Trophoblast cell (in vitro differentiated cells and primary cell): ENCODE results near the gene LAMC2.
A peak's percentile ranks its signal among the peaks of the same experiment; 100 is the strongest.
"Not testable (repeated sequence)": the region's sequence is repeated elsewhere in the genome, so short reads cannot be mapped to it uniquely, and the experiment has no call there.

Experiments used
- DNase-seq, 2 donors: peaks; one replicate each; pipeline ENCODE4 v3.0.0-alpha.2; 2016
- H2AFZ ChIP-seq: 2 replicates; pipeline ENCODE4 v1.6.1; 2013; ENCODE audit warnings: low read length, moderate library complexity, mild to moderate bottlenecking; ENCODE audit not compliant: insufficient read depth, poor library complexity
- H2AK5ac ChIP-seq: 2 replicates; pipeline ENCODE4 v1.6.1; 2013; ENCODE audit warnings: mild to moderate bottlenecking, low read length
- H2BK120ac ChIP-seq: 2 replicates; pipeline ENCODE4 v1.6.1; 2013; ENCODE audit warnings: low read length, mild to moderate bottlenecking, moderate library complexity; ENCODE audit not compliant: insufficient read depth, poor library complexity
- H2BK12ac ChIP-seq: 2 replicates; pipeline ENCODE4 v1.6.1; 2013; ENCODE audit warnings: mild to moderate bottlenecking, low read length, moderate library complexity
- H2BK5ac ChIP-seq: 2 replicates; pipeline ENCODE4 v1.6.1; 2013; ENCODE audit warnings: low read length, low read depth, moderate library complexity, mild to moderate bottlenecking; ENCODE audit not compliant: poor library complexity
- H3K14ac ChIP-seq: 2 replicates; pipeline ENCODE4 v1.6.1; 2013; ENCODE audit warnings: mild to moderate bottlenecking, low read length
- H3K18ac ChIP-seq: 2 replicates; pipeline ENCODE4 v1.6.1; 2013; ENCODE audit warnings: mild to moderate bottlenecking, low read length
- H3K23ac ChIP-seq: 2 replicates; pipeline ENCODE4 v1.6.1; 2013; ENCODE audit warnings: low read length
- H3K27ac ChIP-seq: 2 replicates; pipeline ENCODE4 v1.5.1; 2013; ENCODE audit warnings: low read depth, mild to moderate bottlenecking, inconsistent platforms, low read length, moderate library complexity
- H3K27me3 ChIP-seq: 2 replicates; pipeline ENCODE4 v1.6.1; 2013; ENCODE audit warnings: inconsistent platforms, mild to moderate bottlenecking, low read length, moderate library complexity; ENCODE audit not compliant: insufficient read depth
- H3K36me3 ChIP-seq, 2 experiments: 1 replicate in 1 of 2; 2 replicates in 1 of 2; pipeline ENCODE4 v1.6.1; 2013; ENCODE audit warnings: low read length in 2 of 2, mild to moderate bottlenecking in 2 of 2, moderate library complexity in 1 of 2; ENCODE audit not compliant: insufficient read depth in 2 of 2, control insufficient read depth in 1 of 2
- H3K4ac ChIP-seq: 2 replicates; pipeline ENCODE4 v1.6.1; 2013; ENCODE audit warnings: low read depth, mild to moderate bottlenecking, low read length, moderate library complexity
- H3K4me1 ChIP-seq, 2 experiments: 1 replicate in 1 of 2; 2 replicates in 1 of 2; pipeline ENCODE4 v1.6.1; 2013; ENCODE audit warnings: low read length in 2 of 2, mild to moderate bottlenecking in 2 of 2, moderate library complexity in 1 of 2; ENCODE audit not compliant: insufficient read depth in 2 of 2, control insufficient read depth in 1 of 2
- H3K4me2 ChIP-seq: 2 replicates; pipeline ENCODE4 v1.6.1; 2013; ENCODE audit warnings: inconsistent platforms, mild to moderate bottlenecking, low read length, moderate library complexity
- H3K4me3 ChIP-seq: 2 replicates; pipeline ENCODE4 v1.5.1; 2013; ENCODE audit warnings: mild to moderate bottlenecking, low read depth, low read length, inconsistent platforms
- H3K79me1 ChIP-seq: one replicate; pipeline ENCODE4 v1.6.1; 2013; ENCODE audit warnings: low read length
- H3K79me2 ChIP-seq: 2 replicates; pipeline ENCODE4 v1.6.1; 2013; ENCODE audit warnings: low read length, mild to moderate bottlenecking; ENCODE audit not compliant: control insufficient read depth, insufficient read depth, poor library complexity
- H3K9ac ChIP-seq: 2 replicates; pipeline ENCODE4 v1.6.1; 2013; ENCODE audit warnings: mild to moderate bottlenecking, low read length
- H3K9me3 ChIP-seq: 2 replicates; pipeline ENCODE4 v1.6.1; 2013; ENCODE audit warnings: low read depth, mild to moderate bottlenecking, control low read depth, inconsistent platforms, low read length; ENCODE audit not compliant: insufficient read depth
- H4K12ac ChIP-seq: 2 replicates; pipeline ENCODE4 v1.6.1; 2013; ENCODE audit warnings: low read depth, mild to moderate bottlenecking, low read length, moderate library complexity
- H4K8ac ChIP-seq: 2 replicates; pipeline ENCODE4 v1.6.1; 2013; ENCODE audit warnings: low read depth, mild to moderate bottlenecking, low read length, moderate library complexity
- H4K91ac ChIP-seq: one replicate; pipeline ENCODE4 v1.6.1; 2013; ENCODE audit warnings: low read depth, mild to moderate bottlenecking, low read length, moderate library complexity
- WGBS: extraction: QIAGEN DNeasy Blood & Tissue Kit; methylation state at CpG from one replicate; pipeline ENCODE4 v1.1.7; 2013; ENCODE audit warnings: missing lambda C conversion rate; ENCODE audit not compliant: insufficient read length, insufficient coverage; ENCODE audit errors: extremely low coverage; 5-methylcytosine and 5-hydroxymethylcytosine counted together

The LAMC2 gene

DNA sequence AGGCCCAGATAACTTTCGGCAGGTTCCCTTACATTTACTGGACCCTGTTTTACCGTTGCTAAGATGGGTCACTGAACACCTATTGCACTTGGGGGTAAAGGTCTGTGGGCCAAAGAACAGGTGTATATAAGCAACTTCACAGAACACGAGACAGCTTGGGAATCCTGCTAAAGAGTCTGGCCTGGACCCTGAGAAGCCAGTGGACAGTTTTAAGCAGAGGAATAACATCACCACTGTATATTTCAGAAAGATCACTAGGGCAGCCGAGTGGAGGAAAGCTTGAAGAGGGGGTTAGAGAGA lies 54.4 kb downstream of the LAMC2 start:
- Histone ChIP-seq H2AFZ (no peak overlapping the region), H2BK5ac (no peak overlapping the region), H3K18ac (no peak overlapping the region), H2BK12ac (no peak overlapping the region), H3K4me1 (peaks cover 2 to 14% of the 10 kb centered on the region in 2 experiments), H4K8ac (no peak overlapping the region), H3K23ac (no peak overlapping the region), H3K9ac (no peak overlapping the region), H3K79me2 (peaks cover 1% of the 10 kb centered on the region), H3K4me2 (no peak overlapping the region), H3K4me3 (no peak overlapping the region), H4K12ac (no peak overlapping the region), H3K4ac (no peak overlapping the region), H4K91ac (no peak overlapping the region), H3K27me3 (no peaks in the 10 kb centered on the region), H3K36me3 (peaks cover 2 to 7% of the 10 kb centered on the region in 2 experiments), H3K79me1 (peaks cover 9% of the 10 kb centered on the region), H3K27ac (no peak overlapping the region), H3K14ac (no peak overlapping the region), H3K9me3 (peaks cover 1% of the 10 kb centered on the region), H2BK120ac (no peak overlapping the region), H2AK5ac (no peak overlapping the region)
- WGBS, result no CpG with 5 or more reads among the region's 4 CpGs
- no peak for DNase-seq

DNA sequence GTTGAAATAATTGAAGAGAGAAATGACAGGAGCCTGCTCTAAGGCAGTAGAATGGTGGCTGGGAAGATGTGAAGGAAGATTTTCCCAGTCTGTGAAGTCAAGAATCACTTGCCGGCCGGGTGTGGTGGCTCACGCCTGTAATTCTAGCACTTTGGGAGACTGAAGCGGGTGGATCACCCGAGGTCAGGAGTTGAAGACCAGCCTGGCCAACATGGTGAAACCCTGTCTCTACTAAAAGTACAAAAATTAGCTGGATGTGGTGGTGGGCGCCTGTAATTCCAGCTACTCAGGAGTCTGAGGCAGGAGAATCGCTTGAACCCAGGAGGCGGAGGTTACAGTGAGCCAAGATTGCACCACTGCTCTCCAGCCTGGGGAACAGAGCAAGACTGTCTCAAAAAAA lies 54.8 kb downstream of the LAMC2 start:
- H3K9ac ChIP-seq, H3K79me1 ChIP-seq, H2AK5ac ChIP-seq, H3K9me3 ChIP-seq, H2BK5ac ChIP-seq, H2BK120ac ChIP-seq, H3K4me3 ChIP-seq, H2BK12ac ChIP-seq, H3K23ac ChIP-seq, H4K8ac ChIP-seq, H3K18ac ChIP-seq, H3K4me2 ChIP-seq, H3K36me3 ChIP-seq, H4K91ac ChIP-seq, H3K4ac ChIP-seq, DNase-seq, H4K12ac ChIP-seq, H3K79me2 ChIP-seq, H3K27ac ChIP-seq, H3K27me3 ChIP-seq, H2AFZ ChIP-seq, H3K14ac ChIP-seq: not testable (repeated sequence)
- no CpG with 5 or more reads among the region's 8 CpGs for WGBS
- H3K4me1 ChIP-seq, result peaks cover 0 to 12% of the 10 kb centered on the region in 2 experiments

DNA sequence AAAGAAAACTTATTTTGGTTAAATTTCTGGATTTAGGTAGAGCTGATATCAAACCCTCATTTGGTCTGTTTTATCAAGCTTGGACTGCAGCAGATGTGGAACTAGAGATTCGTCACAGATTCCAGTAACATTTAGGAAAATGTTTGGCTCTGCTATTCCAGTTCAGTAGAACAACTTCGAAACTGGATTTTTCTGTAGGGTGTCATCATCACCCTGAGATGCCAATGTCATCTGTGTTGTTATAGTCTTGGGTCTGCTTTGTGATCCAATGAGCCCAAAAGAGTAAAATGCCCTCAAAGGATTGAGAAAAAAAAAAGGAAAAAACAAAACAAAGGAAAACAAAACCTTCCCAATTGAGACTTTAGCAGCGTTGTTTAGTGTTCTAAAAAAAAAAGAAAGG lies 55.4 kb downstream of the LAMC2 start:
- H4K12ac ChIP-seq, result no peak overlapping the region
- no peak overlapping the region for H4K8ac ChIP-seq
- no peak overlapping the region for H3K4me3 ChIP-seq
- H3K9ac ChIP-seq, result no peak overlapping the region
- peaks cover 0 to 12% of the 10 kb centered on the region in 2 experiments for H3K4me1 ChIP-seq
- no peak overlapping the region for H3K23ac ChIP-seq
- H3K14ac ChIP-seq, result no peak overlapping the region
- H3K79me1 ChIP-seq, result peaks cover 6% of the 10 kb centered on the region
- no CpG with 5 or more reads among the region's 3 CpGs for WGBS
- H2AFZ ChIP-seq, result no peak overlapping the region
- no peak overlapping the region for H2BK120ac ChIP-seq
- H3K4me2 ChIP-seq, result no peak overlapping the region
- H4K91ac ChIP-seq, result no peak overlapping the region
- H3K79me2 ChIP-seq, result no peaks in the 10 kb centered on the region
- no peak overlapping the region for H3K18ac ChIP-seq
- H3K9me3 ChIP-seq, result peaks cover 2% of the 10 kb centered on the region
- H3K27ac ChIP-seq, result no peak overlapping the region
- no peaks in the 10 kb centered on the region for H3K27me3 ChIP-seq
- no peak overlapping the region for H2BK5ac ChIP-seq
- peak; percentile 53 to 86 for DNase-seq
- H2BK12ac ChIP-seq, result no peak overlapping the region
- peaks cover 2 to 7% of the 10 kb centered on the region in 2 experiments for H3K36me3 ChIP-seq
- no peak overlapping the region for H2AK5ac ChIP-seq
- no peak overlapping the region for H3K4ac ChIP-seq

DNA sequence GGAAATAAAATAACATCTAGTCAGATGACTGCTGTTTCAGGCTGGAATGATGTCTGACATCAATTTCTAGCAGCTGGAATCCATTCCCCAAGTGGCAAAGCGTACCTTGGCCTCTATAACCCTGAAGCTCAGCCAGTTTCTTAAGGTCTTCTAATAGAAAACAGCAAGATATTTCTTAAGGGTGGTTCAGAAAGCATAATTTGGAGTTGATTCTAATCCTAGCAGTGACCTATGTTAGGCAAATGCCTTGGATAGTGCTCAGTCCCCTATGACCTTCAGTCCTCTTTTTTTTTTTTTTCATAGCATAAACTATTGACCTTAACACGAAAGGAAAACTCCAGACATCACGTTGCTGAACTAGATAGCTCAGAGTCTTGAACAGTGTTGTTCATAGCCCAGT lies 56.5 kb downstream of the LAMC2 start:
- no peak overlapping the region for H3K4me2 ChIP-seq
- H3K18ac ChIP-seq, result no peak overlapping the region
- H3K36me3 ChIP-seq, result peaks cover 2 to 7% of the 10 kb centered on the region in 2 experiments
- H2BK5ac ChIP-seq, result no peak overlapping the region
- H3K79me1 ChIP-seq, result peaks cover 3% of the 10 kb centered on the region
- peaks cover 0 to 12% of the 10 kb centered on the region in 2 experiments for H3K4me1 ChIP-seq
- no peak overlapping the region for H3K14ac ChIP-seq
- H3K9ac ChIP-seq, result no peak overlapping the region
- no peak overlapping the region for H4K8ac ChIP-seq
- DNase-seq, result peak in 1 of 2 donors; percentile 70
- no peaks in the 10 kb centered on the region for H3K27me3 ChIP-seq
- no peak overlapping the region for H3K23ac ChIP-seq
- H3K27ac ChIP-seq, result no peak overlapping the region
- no peak overlapping the region for H2BK120ac ChIP-seq
- no CpG with 5 or more reads among the region's 3 CpGs for WGBS
- no peak overlapping the region for H3K4ac ChIP-seq
- H3K4me3 ChIP-seq, result no peak overlapping the region
- H3K9me3 ChIP-seq, result peaks cover 2% of the 10 kb centered on the region
- no peaks in the 10 kb centered on the region for H3K79me2 ChIP-seq
- no peak overlapping the region for H2AFZ ChIP-seq
- no peak overlapping the region for H2AK5ac ChIP-seq
- no peak overlapping the region for H4K91ac ChIP-seq
- H2BK12ac ChIP-seq, result no peak overlapping the region
- no peak overlapping the region for H4K12ac ChIP-seq
